GM21526 (cell line): Measurements from ENCODE around the gene CTBP2.
A peak's percentile ranks its signal among the peaks of the same experiment; 100 is the strongest.

Source experiments
- ATAC-seq: cut with Tn5 transposase; IDR thresholded peaks from one replicate; pipeline ENCODE4 v1.9.1; 2021; ENCODE audit warnings: moderate library complexity; ENCODE audit not compliant: unreplicated experiment, low FRiP score

CTBP2 gene

GRCh38 chr10:125056161-125057132 lies 103.9 kb downstream of the CTBP2 start:
- ATAC-seq, result no peak

GRCh38 chr10:125055446-125055845 lies 104.9 kb downstream of the CTBP2 start:
- ATAC-seq, result no peak

GRCh38 chr10:125054669-125055268 lies 105.6 kb downstream of the CTBP2 start:
- no peak for ATAC-seq

- no peak for ATAC-seq
Measured at GRCh38 chr10:125054216-125054615, 106.1 kb downstream of the CTBP2 start.

- no peak for ATAC-seq
Measured at GRCh38 chr10:125052146-125052545, 108.2 kb downstream of the CTBP2 start.

- no peak for ATAC-seq
Measured at GRCh38 chr10:125050383-125050782, 110.0 kb downstream of the CTBP2 start.

GRCh38 chr10:125049216-125049881 lies 111.0 kb downstream of the CTBP2 start:
- no peak for ATAC-seq

- peak; percentile 79 for ATAC-seq
Measured at GRCh38 chr10:125048094-125048864, 112.1 kb downstream of the CTBP2 start.

- ATAC-seq, result no peak
Measured at GRCh38 chr10:125043841-125044658, 116.3 kb downstream of the CTBP2 start.

- ATAC-seq, result no peak
Measured at GRCh38 chr10:125041856-125042506, 118.4 kb downstream of the CTBP2 start.

- ATAC-seq, result no peak
Measured at GRCh38 chr10:125039354-125039769, 121.0 kb downstream of the CTBP2 start.

- no peak for ATAC-seq
Measured at GRCh38 chr10:125038637-125039036, 121.7 kb downstream of the CTBP2 start.

- no peak for ATAC-seq
Measured at GRCh38 chr10:125037145-125037877, 123.1 kb downstream of the CTBP2 start.

GRCh38 chr10:125035588-125036295 lies 124.6 kb downstream of the CTBP2 start:
- ATAC-seq, result no peak

GRCh38 chr10:125035136-125035535 lies 125.2 kb downstream of the CTBP2 start:
- no peak for ATAC-seq

- ATAC-seq, result no peak
Measured at GRCh38 chr10:125034675-125035074, 125.7 kb downstream of the CTBP2 start.

GRCh38 chr10:125033146-125033924 lies 127.0 kb downstream of the CTBP2 start:
- ATAC-seq, result no peak
